AG10803 (cell line): Measurements from ENCODE around the gene LONP1.

Experiments
- DNase-seq: peaks from one replicate; pipeline ENCODE4 v3.0.0; 2010; ENCODE audit warnings: low read depth
- H3K4me3 ChIP-seq: 2 replicates; pipeline ENCODE4 v1.5.1; 2011; ENCODE audit warnings: mild to moderate bottlenecking, low read length, control low read depth
- CTCF ChIP-seq: conservative IDR thresholded peaks from 2 replicates; pipeline ENCODE4 v1.5.1; 2011; ENCODE audit warnings: mild to moderate bottlenecking, low read length, control low read depth, inconsistent platforms

The LONP1 gene

GRCh38 chr19:5642204-5642603 lies 77.7 kb downstream of the LONP1 start:
- H3K4me3 ChIP-seq: no peak overlapping the region
- DNase-seq: no peak
- TF ChIP-seq CTCF: no peak
